OCI-LY3 (cell line): Measurements from ENCODE around the gene NRG2.

ENCODE experiments used
- H2AFZ ChIP-seq: fragments of 200-600, 300-600 bp; shearing (Covaris generic); 2 replicates; pipeline ENCODE4 v1.6.0; 2014; ENCODE audit warnings: antibody characterized with exemption, low read depth, low read length
- H3K27ac ChIP-seq: fragments of 200-600, 300-600 bp; sonication (generic); 2 replicates; pipeline ENCODE4 v1.5.1; 2014; ENCODE audit warnings: mild to moderate bottlenecking, low read length, moderate library complexity, mixed read lengths
- H3K27me3 ChIP-seq: fragments of 200-600, 300-600 bp; sonication (generic); 2 replicates; pipeline ENCODE4 v1.6.1; 2014; ENCODE audit warnings: low read depth, low read length, mixed read lengths
- H3K36me3 ChIP-seq: fragments of 200-600, 300-600 bp; sonication (generic); replicated peaks from 2 replicates; pipeline ENCODE3; 2014; ENCODE audit warnings: low read depth, low read length, mixed read lengths
- H3K4me1 ChIP-seq: fragments of 300-600, 200-600 bp; sonication (generic); 2 replicates; pipeline ENCODE4 v1.6.1; 2014; ENCODE audit warnings: low read length, mixed read lengths
- H3K4me2 ChIP-seq: fragments of 200-600, 300-600 bp; sonication (generic); 2 replicates; pipeline ENCODE4 v1.6.1; 2014; ENCODE audit warnings: low read length, mixed read lengths
- H3K4me3 ChIP-seq: fragments of 300-600, 200-600 bp; sonication (generic); 2 replicates; pipeline ENCODE4 v1.5.1; 2014; ENCODE audit warnings: antibody characterized with exemption, mild to moderate bottlenecking, low read length, moderate library complexity
- H3K79me2 ChIP-seq: fragments of 300-600, 200-600 bp; shearing (Covaris generic); 2 replicates; pipeline ENCODE4 v1.6.1; 2014; ENCODE audit warnings: mild to moderate bottlenecking, low read length, mixed read lengths
- H3K9ac ChIP-seq: fragments of 300-600, 200-600 bp; shearing (Covaris generic); 2 replicates; pipeline ENCODE4 v1.6.0; 2014; ENCODE audit warnings: mild to moderate bottlenecking, low read length, moderate library complexity
- H3K9me3 ChIP-seq: fragments of 200-600, 300-600 bp; shearing (Covaris generic); 2 replicates; pipeline ENCODE4 v1.6.1; 2014; ENCODE audit warnings: low read length, mixed read lengths; ENCODE audit not compliant: insufficient read depth
- H4K20me1 ChIP-seq: fragments of 200-600, 300-600 bp; sonication (generic); 2 replicates; pipeline ENCODE4 v1.6.1; 2016; ENCODE audit warnings: low read length, mixed read lengths; ENCODE audit not compliant: insufficient read depth
- CTCF ChIP-seq: fragments of 200-600, 300-600 bp; sonication (generic); IDR thresholded peaks from 2 replicates; pipeline ENCODE4 v1.5.1; 2014; ENCODE audit warnings: antibody characterized with exemption, low read length, low read depth
- EZH2phosphoT487 ChIP-seq: fragments of 200-600 bp; shearing (Covaris generic); IDR thresholded peaks from 2 replicates; pipeline ENCODE4 v1.6.1; 2018; ENCODE audit warnings: antibody characterized with exemption, mixed run types, low read depth

The NRG2 gene

DNA sequence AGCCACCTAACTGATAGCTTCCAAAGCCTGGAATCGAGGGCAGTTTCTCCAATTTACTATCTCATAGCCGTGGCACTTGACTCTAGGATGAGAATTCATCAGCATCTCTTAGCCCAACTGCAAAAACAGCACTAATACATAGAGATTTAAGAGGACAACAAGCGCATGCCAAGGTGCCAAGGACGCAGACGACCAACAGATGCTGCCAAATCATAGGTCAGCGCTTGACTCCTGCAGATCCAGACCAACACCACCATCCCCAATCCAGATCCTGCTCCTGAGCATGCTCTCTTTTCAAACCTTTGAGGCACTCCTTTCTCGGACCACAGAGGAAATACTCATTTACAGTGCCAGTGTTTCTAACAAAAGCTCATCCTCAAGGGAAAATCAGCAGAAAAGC, 24.6 kb downstream of the NRG2 start:
- no peaks in the 10 kb centered on the region for H3K79me2 ChIP-seq
- H3K4me1 ChIP-seq: no peaks in the 10 kb centered on the region
- no peak overlapping the region for H3K27ac ChIP-seq
- H3K36me3 ChIP-seq: no peaks in the 10 kb centered on the region
- peaks cover 19% of the 10 kb centered on the region; the same call in 1 of the 2 replicates for H3K27me3 ChIP-seq
- no peak overlapping the region for H2AFZ ChIP-seq
- no peak overlapping the region for H3K4me2 ChIP-seq
- no peak overlapping the region for H3K9ac ChIP-seq
- H3K4me3 ChIP-seq: no peak overlapping the region
- no peaks in the 10 kb centered on the region for H3K9me3 ChIP-seq
- no peak for TF ChIP-seq EZH2phosphoT487
- no peak for TF ChIP-seq CTCF
- no peaks in the 10 kb centered on the region for H4K20me1 ChIP-seq

GRCh38 chr5:140018096-140018481, 25.0 kb downstream of the NRG2 start:
- no peaks in the 10 kb centered on the region for H3K4me1 ChIP-seq
- no peaks in the 10 kb centered on the region for H3K9me3 ChIP-seq
- no peaks in the 10 kb centered on the region for H4K20me1 ChIP-seq
- peaks cover 21% of the 10 kb centered on the region; the same call in 1 of the 2 replicates for H3K27me3 ChIP-seq
- H3K36me3 ChIP-seq: no peaks in the 10 kb centered on the region
- no peak overlapping the region for H3K27ac ChIP-seq
- no peaks in the 10 kb centered on the region for H3K79me2 ChIP-seq
- TF ChIP-seq EZH2phosphoT487 (no peak), CTCF (no peak)
- H3K9ac ChIP-seq: no peak overlapping the region
- no peak overlapping the region for H2AFZ ChIP-seq
- no peak overlapping the region for H3K4me3 ChIP-seq
- no peak overlapping the region for H3K4me2 ChIP-seq

- no peaks in the 10 kb centered on the region for H3K4me1 ChIP-seq
- H4K20me1 ChIP-seq: no peaks in the 10 kb centered on the region
- H3K27ac ChIP-seq: no peak overlapping the region
- H3K4me2 ChIP-seq: no peak overlapping the region
- H2AFZ ChIP-seq: no peak overlapping the region
- no peaks in the 10 kb centered on the region for H3K36me3 ChIP-seq
- H3K9ac ChIP-seq: no peak overlapping the region
- no peak overlapping the region for H3K4me3 ChIP-seq
- no peaks in the 10 kb centered on the region for H3K79me2 ChIP-seq
- no peaks in the 10 kb centered on the region for H3K9me3 ChIP-seq
- TF ChIP-seq CTCF: no peak
- TF ChIP-seq EZH2phosphoT487: no peak
- H3K27me3 ChIP-seq: peaks cover 23% of the 10 kb centered on the region; the same call in 1 of the 2 replicates
Measured at GRCh38 chr5:140017397-140018095, 25.6 kb downstream of the NRG2 start.

GRCh38 chr5:140015706-140016105, 27.4 kb downstream of the NRG2 start:
- Histone ChIP-seq H3K4me3 (no peak overlapping the region), H4K20me1 (no peaks in the 10 kb centered on the region), H3K4me2 (no peak overlapping the region), H3K9me3 (no peaks in the 10 kb centered on the region), H3K9ac (no peak overlapping the region), H3K27ac (no peak overlapping the region), H3K79me2 (no peaks in the 10 kb centered on the region), H2AFZ (no peak overlapping the region), H3K27me3 (peaks cover 24% of the 10 kb centered on the region; the same call in 1 of the 2 replicates), H3K4me1 (no peaks in the 10 kb centered on the region), H3K36me3 (no peaks in the 10 kb centered on the region)
- TF ChIP-seq CTCF: no peak
- TF ChIP-seq EZH2phosphoT487: no peak
